Transverse colon (tissue), 3 donors: ENCODE measurements around the gene PCARE.

ENCODE experiments used
- POLR2A ChIP-seq: fragments of 450-650 bp; IDR thresholded peaks from one replicate; pipeline ENCODE4 v1.6.1; 2016; ENCODE audit warnings: antibody characterized with exemption, mild to moderate bottlenecking, moderate library complexity
- TF ChIP-seq, protein P1 (sequence below), 5 experiments: fragments of 200-600 bp in 3 of 5; fragments of 450-650 bp in 2 of 5; sonication (generic) in 3 of 5; IDR thresholded peaks; 1 replicate in 2 of 5; 2 replicates in 3 of 5; pipeline ENCODE4 v1.5.1; 2016 to 2017; ENCODE audit warnings: antibody characterized with exemption in 5 of 5, inconsistent platforms in 3 of 5, mild to moderate bottlenecking in 2 of 5, moderate library complexity in 1 of 5

DNA sequence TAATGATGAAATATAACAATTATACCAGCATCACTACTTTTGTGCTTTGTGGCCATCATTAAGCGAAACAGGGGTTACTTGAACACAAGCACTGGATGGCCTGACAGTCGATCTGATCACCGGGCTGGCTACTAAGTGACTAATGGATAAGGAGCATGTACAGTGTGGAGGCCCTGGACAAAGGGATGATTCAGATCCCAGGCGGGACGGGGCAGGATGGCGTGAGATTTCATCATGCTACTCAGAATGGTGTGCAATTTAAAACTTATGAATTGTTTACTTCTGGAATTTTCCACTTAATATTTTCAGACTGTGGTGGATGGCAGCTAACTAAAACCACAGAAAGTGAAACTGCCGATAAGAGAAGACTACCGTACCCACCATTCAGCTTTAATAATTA, 33.9 kb upstream of the PCARE start:
- TF ChIP-seq, protein P1, sequence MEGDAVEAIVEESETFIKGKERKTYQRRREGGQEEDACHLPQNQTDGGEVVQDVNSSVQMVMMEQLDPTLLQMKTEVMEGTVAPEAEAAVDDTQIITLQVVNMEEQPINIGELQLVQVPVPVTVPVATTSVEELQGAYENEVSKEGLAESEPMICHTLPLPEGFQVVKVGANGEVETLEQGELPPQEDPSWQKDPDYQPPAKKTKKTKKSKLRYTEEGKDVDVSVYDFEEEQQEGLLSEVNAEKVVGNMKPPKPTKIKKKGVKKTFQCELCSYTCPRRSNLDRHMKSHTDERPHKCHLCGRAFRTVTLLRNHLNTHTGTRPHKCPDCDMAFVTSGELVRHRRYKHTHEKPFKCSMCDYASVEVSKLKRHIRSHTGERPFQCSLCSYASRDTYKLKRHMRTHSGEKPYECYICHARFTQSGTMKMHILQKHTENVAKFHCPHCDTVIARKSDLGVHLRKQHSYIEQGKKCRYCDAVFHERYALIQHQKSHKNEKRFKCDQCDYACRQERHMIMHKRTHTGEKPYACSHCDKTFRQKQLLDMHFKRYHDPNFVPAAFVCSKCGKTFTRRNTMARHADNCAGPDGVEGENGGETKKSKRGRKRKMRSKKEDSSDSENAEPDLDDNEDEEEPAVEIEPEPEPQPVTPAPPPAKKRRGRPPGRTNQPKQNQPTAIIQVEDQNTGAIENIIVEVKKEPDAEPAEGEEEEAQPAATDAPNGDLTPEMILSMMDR (IDR thresholded peaks at IDR 0.05) = no peak
- TF ChIP-seq POLR2A = no peak
